GM23248 (cell line): ENCODE measurements around the gene UBAP1. TPM values are rescaled to one million over a fixed set of nuclear protein-coding genes. Genes with fewer than 3 reads are reported as not detected.

Source experiments
- DNase-seq: peaks from one replicate; pipeline ENCODE4 v3.0.0-alpha.2; 2015
- H2AFZ ChIP-seq: fragments of 200-600 bp; sonication (generic); 2 replicates; pipeline ENCODE4 v1.6.1; 2016; ENCODE audit warnings: antibody characterized with exemption
- H3F3A ChIP-seq: fragments of 200-600 bp; sonication (generic); 2 replicates; pipeline ENCODE4 v1.6.1; 2016; ENCODE audit warnings: mild to moderate bottlenecking, antibody characterized with exemption, mixed run types; ENCODE audit not compliant: insufficient read depth
- H3K27ac ChIP-seq: fragments of 200-600 bp; sonication (generic); 2 replicates; pipeline ENCODE4 v1.5.1; 2016; ENCODE audit warnings: mild to moderate bottlenecking
- H3K27me3 ChIP-seq: fragments of 200-600 bp; sonication (generic); replicated peaks from 2 replicates; pipeline ENCODE4 v1.6.1; 2016; ENCODE audit warnings: mild to moderate bottlenecking; ENCODE audit not compliant: insufficient read depth
- H3K36me3 ChIP-seq: fragments of 200-600 bp; sonication (generic); 2 replicates; pipeline ENCODE4 v1.6.1; 2016; ENCODE audit warnings: low read depth, mild to moderate bottlenecking
- H3K4me1 ChIP-seq: fragments of 200-600 bp; sonication (generic); 2 replicates; pipeline ENCODE4 v1.6.1; 2016; ENCODE audit warnings: mild to moderate bottlenecking; ENCODE audit not compliant: insufficient read depth
- H3K4me2 ChIP-seq: fragments of 200-600 bp; sonication (generic); one replicate; pipeline ENCODE4 v1.6.1; 2016; ENCODE audit warnings: mild to moderate bottlenecking; ENCODE audit not compliant: unreplicated experiment
- H3K4me3 ChIP-seq: fragments of 200-600 bp; sonication (generic); 2 replicates; pipeline ENCODE4 v1.5.1; 2016; ENCODE audit warnings: mild to moderate bottlenecking
- H3K79me2 ChIP-seq: fragments of 200-600 bp; sonication (generic); 2 replicates; pipeline ENCODE4 v1.6.1; 2016; ENCODE audit warnings: mild to moderate bottlenecking; ENCODE audit not compliant: insufficient read depth
- H3K9ac ChIP-seq: fragments of 200-600 bp; sonication (generic); 2 replicates; pipeline ENCODE4 v1.6.1; 2016; ENCODE audit warnings: mild to moderate bottlenecking
- H3K9me2 ChIP-seq: fragments of 200-600 bp; sonication (generic); 2 replicates; pipeline ENCODE4 v1.6.1; 2016; ENCODE audit warnings: mixed run types, mild to moderate bottlenecking, moderate library complexity; ENCODE audit not compliant: insufficient read depth
- H3K9me3 ChIP-seq: fragments of 200-600 bp; sonication (generic); one replicate; pipeline ENCODE4 v1.6.1; 2017; ENCODE audit warnings: low read depth
- H4K20me1 ChIP-seq: fragments of 200-600 bp; sonication (generic); 2 replicates; pipeline ENCODE4 v1.6.0; 2016; ENCODE audit not compliant: insufficient read depth
- EZH2 ChIP-seq: fragments of 200-600 bp; sonication (generic); IDR thresholded peaks from 2 replicates; pipeline ENCODE4 v1.6.1; 2018; ENCODE audit warnings: antibody characterized with exemption, mild to moderate bottlenecking; ENCODE audit not compliant: insufficient read depth, poor library complexity, severe bottlenecking
- EZH2phosphoT487 ChIP-seq: fragments of 200-600 bp; sonication (generic); IDR thresholded peaks from 2 replicates; pipeline ENCODE4 v1.6.1; 2018; ENCODE audit warnings: antibody characterized with exemption, moderate library complexity, mild to moderate bottlenecking, low read depth; ENCODE audit not compliant: insufficient read depth
- WGBS, 2 experiments: methylation state at CpG; one replicate each; pipeline ENCODE4 v1.1.6; 2015 to 2017; ENCODE audit warnings: low lambda C conversion rate in 2 of 2, low coverage in 1 of 2; ENCODE audit errors: missing lambda C conversion rate in 2 of 2; 5-methylcytosine and 5-hydroxymethylcytosine counted together
- in situ Hi-C: fragments of 300-500 bp; cut with MboI; formaldehyde crosslinking; loops from 2 replicates; pipeline ENCODE4 v1.15.0; 2020
- polyA plus RNA-seq: library from polyadenylated mRNA; unstranded; fragments of >200 nt; fragmentation: Nextera tagmentation; extraction: Ambion mirVana; gene quantifications from 2 replicates; pipeline ENCODE4 v1.2.1, GENCODE V29; 2016
- total RNA-seq: library from RNA; depleted of rRNA; stranded (reverse); fragments of >200 nt; shearing (Covaris generic); gene quantifications from 2 replicates; pipeline ENCODE4 v1.2.3, GENCODE V29; 2014

UBAP1 gene
- total and polyA plus RNA-seq, 2 experiments from 2014 or later = 26.8 to 50.1 TPM

DNA sequence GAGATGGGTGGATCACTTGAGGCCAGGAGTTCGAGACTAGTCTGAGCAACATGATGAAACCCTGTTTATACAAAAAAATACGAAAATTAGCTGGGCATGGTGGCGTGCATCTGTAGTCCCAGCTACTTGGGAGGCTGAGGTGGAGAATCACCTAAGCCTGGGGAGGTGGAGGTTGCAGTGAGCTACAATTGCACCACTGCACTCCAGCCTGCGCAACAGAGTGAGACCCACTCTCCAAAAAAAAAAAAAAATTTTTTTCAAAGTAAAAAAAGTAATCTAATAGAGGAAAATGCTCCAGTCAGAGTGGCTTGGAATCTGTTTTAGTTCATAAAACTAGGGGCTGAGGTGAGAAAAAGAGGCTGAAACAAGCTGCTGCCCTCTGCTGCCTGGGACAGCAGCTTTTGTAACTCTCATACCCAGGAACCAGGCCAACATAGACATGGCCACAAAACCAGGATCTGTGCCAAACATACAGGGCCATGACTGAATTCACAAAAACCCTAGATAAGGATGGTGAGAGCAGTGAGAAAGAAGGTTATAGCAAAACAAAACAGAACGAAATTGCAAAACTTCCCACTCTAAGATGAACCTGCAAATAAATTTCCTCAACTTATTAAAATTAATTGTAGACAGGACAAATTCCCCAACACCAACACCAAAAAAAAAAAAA, 39.2 kb upstream of the UBAP1 start:
- no peaks in the 10 kb centered on the region for H4K20me1 ChIP-seq
- in situ Hi-C loops = no loop called here
- TF ChIP-seq EZH2 (no peak), EZH2phosphoT487 (no peak)

DNA sequence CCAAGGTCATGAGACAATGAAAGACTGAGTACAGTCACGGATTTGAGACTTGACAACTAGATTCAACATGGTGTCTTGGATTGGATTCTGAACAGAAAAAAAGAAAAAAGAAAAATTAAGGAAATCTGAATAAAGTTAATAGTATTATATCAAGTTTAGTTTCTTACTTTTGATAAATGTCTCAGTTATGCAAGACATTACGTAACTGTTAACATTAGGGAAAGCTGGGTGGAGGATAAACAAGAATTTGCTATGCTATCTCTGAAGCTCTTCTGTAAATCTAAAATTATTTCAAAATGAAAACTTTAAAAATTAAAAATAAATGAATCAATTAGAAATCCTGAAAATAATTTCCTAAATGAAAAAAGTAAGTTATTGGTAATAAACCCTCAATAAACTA, 38.0 kb upstream of the UBAP1 start:
- WGBS, 2 experiments = 55 to 70% methylated on average over 2 of the region's 2 CpGs
- TF ChIP-seq EZH2phosphoT487 (no peak), EZH2 (no peak)
- no peaks in the 10 kb centered on the region for H3K9me3 ChIP-seq
- in situ Hi-C loops = no loop called here
- H3K27me3 ChIP-seq = no peaks in the 10 kb centered on the region
- H3K4me3 ChIP-seq = no peak overlapping the region
- H3K36me3 ChIP-seq = no peaks in the 10 kb centered on the region
- H3F3A ChIP-seq = peaks cover 9% of the 10 kb centered on the region
- no peak overlapping the region for H3K9ac ChIP-seq
- no peak overlapping the region for H3K4me2 ChIP-seq
- no peaks in the 10 kb centered on the region for H3K79me2 ChIP-seq
- H4K20me1 ChIP-seq = no peaks in the 10 kb centered on the region
- no peak overlapping the region for H2AFZ ChIP-seq
- H3K27ac ChIP-seq = no peak overlapping the region
- H3K4me1 ChIP-seq = peaks cover 5% of the 10 kb centered on the region; the same call in 1 of the 2 replicates
- no peaks in the 10 kb centered on the region for H3K9me2 ChIP-seq
- no peak for DNase-seq

More for the DNA sequence above, 39.2 kb upstream of the UBAP1 start:
- DNase-seq = peak; percentile 96
- Histone ChIP-seq H3F3A (peaks cover 9% of the 10 kb centered on the region), H3K4me2 (no peak overlapping the region), H3K4me3 (no peak overlapping the region), H3K9ac (no peak overlapping the region), H3K9me2 (no peaks in the 10 kb centered on the region), H3K4me1 (peaks cover 5% of the 10 kb centered on the region; the same call in 1 of the 2 replicates), H3K9me3 (no peaks in the 10 kb centered on the region), H3K79me2 (no peaks in the 10 kb centered on the region), H3K27me3 (no peaks in the 10 kb centered on the region), H3K36me3 (no peaks in the 10 kb centered on the region), H3K27ac (no peak overlapping the region), H2AFZ (no peak overlapping the region)
- WGBS, 2 experiments = 84 to 85% methylated on average over 5 of the region's 5 CpGs

DNA sequence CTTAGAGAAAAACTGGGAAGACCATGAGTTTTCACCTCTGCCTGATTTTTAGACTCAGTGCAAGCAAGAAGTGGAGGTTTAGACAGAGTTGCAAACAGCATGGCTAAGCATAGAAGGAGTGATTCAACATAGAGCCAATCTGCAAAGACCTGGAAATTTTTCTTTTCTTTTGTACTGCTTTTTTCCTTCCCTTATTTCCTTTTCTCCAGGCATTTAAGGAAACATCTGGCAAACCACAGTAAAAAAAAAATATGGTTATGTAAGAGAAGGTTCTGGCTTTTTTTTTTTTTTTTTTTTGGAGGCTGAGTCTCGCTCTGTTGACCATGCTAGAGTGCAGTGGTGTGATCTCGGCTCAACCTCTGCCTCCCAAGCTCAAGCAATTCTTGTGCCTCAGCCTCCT, 35.7 kb upstream of the UBAP1 start:
- Histone ChIP-seq H3F3A (peaks cover 9% of the 10 kb centered on the region), H3K9ac (no peak overlapping the region), H2AFZ (no peak overlapping the region), H3K4me2 (no peak overlapping the region), H3K4me3 (no peak overlapping the region), H3K9me2 (no peaks in the 10 kb centered on the region), H3K4me1 (peaks cover 5% of the 10 kb centered on the region; the same call in 1 of the 2 replicates), H3K27me3 (no peaks in the 10 kb centered on the region), H3K9me3 (no peaks in the 10 kb centered on the region), H3K36me3 (no peaks in the 10 kb centered on the region), H4K20me1 (no peaks in the 10 kb centered on the region), H3K79me2 (no peaks in the 10 kb centered on the region), H3K27ac (no peak overlapping the region)
- 67 to 70% methylated on average over 2 of the region's 2 CpGs for WGBS, 2 experiments
- TF ChIP-seq EZH2phosphoT487 = no peak
- TF ChIP-seq EZH2 = no peak
- in situ Hi-C loops = no loop called here
- no peak for DNase-seq

DNA sequence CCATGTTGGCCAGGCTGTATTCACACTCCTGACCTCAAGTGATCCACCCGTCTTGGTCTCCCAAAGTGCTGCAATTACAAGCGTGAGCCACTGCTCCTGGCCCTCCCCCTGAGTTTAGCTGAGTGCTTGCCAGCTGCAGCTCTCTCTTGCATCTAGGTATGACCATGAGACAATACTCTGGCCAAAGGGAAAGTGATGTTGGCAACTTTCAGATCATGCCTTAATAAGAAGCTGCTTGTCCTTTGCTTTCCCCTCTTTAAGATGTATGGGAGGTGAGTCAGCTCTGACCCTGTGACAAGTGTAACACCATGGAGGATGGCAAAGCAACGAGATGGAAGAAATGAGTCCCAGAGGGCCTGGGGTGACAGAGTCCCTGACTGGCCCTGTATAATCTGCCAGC, 33.7 kb upstream of the UBAP1 start:
- no peaks in the 10 kb centered on the region for H3K27me3 ChIP-seq
- DNase-seq = peak; percentile 32
- no peak overlapping the region for H3K4me2 ChIP-seq
- H3K4me3 ChIP-seq = no peak overlapping the region
- no peaks in the 10 kb centered on the region for H3K36me3 ChIP-seq
- no peak overlapping the region for H2AFZ ChIP-seq
- no peak overlapping the region for H3K9ac ChIP-seq
- no peaks in the 10 kb centered on the region for H3K9me2 ChIP-seq
- no peaks in the 10 kb centered on the region for H4K20me1 ChIP-seq
- no peak overlapping the region for H3K27ac ChIP-seq
- H3K79me2 ChIP-seq = no peaks in the 10 kb centered on the region
- 0 out of 2 replicates have a peak, but pooled peaks cover 1% of the 10 kb centered on the region for H3K4me1 ChIP-seq
- H3K9me3 ChIP-seq = no peaks in the 10 kb centered on the region
- H3F3A ChIP-seq = peaks cover 5% of the 10 kb centered on the region
- TF ChIP-seq EZH2 (no peak), EZH2phosphoT487 (no peak)
- in situ Hi-C loops = no loop called here
- 68 to 69% methylated on average over 3 of the region's 3 CpGs for WGBS, 2 experiments

DNA sequence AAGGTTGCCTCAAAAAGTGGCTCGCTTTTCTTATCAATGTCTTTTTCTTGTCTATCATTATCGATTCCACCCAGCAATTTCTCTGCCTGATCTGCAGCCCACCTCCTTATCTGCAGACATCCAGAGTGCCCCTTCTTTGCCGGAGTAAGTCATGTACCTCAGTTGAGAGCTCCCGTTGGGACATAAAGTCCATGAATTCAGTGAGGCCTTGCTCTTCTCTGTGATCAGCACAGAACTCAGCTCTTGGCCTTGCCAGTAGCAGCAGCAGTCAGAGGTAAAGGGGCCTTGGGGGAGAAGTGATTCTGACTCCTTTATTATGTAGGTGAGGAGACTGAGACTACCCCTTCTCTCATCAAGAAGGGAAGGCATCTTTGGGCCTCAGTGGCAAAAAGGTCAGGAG, 27.4 kb upstream of the UBAP1 start:
- TF ChIP-seq EZH2phosphoT487 = no peak
- no peak for TF ChIP-seq EZH2
- in situ Hi-C loops = no loop called here
- Histone ChIP-seq H3K9me2 (no peaks in the 10 kb centered on the region), H2AFZ (no peak overlapping the region), H3K9me3 (no peaks in the 10 kb centered on the region), H3K4me1 (no peaks in the 10 kb centered on the region), H3F3A (no peaks in the 10 kb centered on the region), H3K9ac (no peak overlapping the region), H4K20me1 (no peaks in the 10 kb centered on the region), H3K27me3 (no peaks in the 10 kb centered on the region), H3K36me3 (no peaks in the 10 kb centered on the region), H3K27ac (no peak overlapping the region), H3K4me3 (no peak overlapping the region), H3K4me2 (no peak overlapping the region), H3K79me2 (no peaks in the 10 kb centered on the region)
- WGBS, 2 experiments = 73 to 94% methylated on average over 4 of the region's 4 CpGs
- no peak for DNase-seq
